Liver (tissue), 3 donors: ENCODE results near the gene ST7L.

Source experiments
- FOXA2 ChIP-seq: IDR thresholded peaks from 2 replicates; pipeline ENCODE4 v1.6.1; 2016; ENCODE audit warnings: antibody characterized with exemption
- HNF4A ChIP-seq, 2 donors: conservative IDR thresholded peaks; 2 replicates each; pipeline ENCODE4 v1.6.1; 2016; ENCODE audit warnings: antibody characterized with exemption in 2 of 2, mild to moderate bottlenecking in 2 of 2
- RAD21 ChIP-seq, 2 donors: IDR thresholded peaks; 2 replicates each; pipeline ENCODE4 v1.6.1; 2016; ENCODE audit warnings: antibody characterized with exemption in 2 of 2, mild to moderate bottlenecking in 2 of 2
- SP1 ChIP-seq: IDR thresholded peaks from 2 replicates; pipeline ENCODE4 v1.6.1; 2018; ENCODE audit warnings: antibody characterized with exemption, mild to moderate bottlenecking
- YY1 ChIP-seq: IDR thresholded peaks from 2 replicates; pipeline ENCODE4 v1.6.1; 2016; ENCODE audit warnings: antibody characterized with exemption, mild to moderate bottlenecking
- TF ChIP-seq, protein P1 (sequence below): fragments of 150-350 bp; IDR thresholded peaks from 2 replicates; pipeline ENCODE4 v1.5.1; 2017; ENCODE audit warnings: improper control_type of control experiment, low read depth, low read length; ENCODE audit not compliant: missing input control
- TF ChIP-seq, protein P2 (sequence below): IDR thresholded peaks from 2 replicates; pipeline ENCODE4 v1.6.1; 2016; ENCODE audit warnings: antibody characterized with exemption, mild to moderate bottlenecking
- TF ChIP-seq, protein P3 (sequence below): IDR thresholded peaks from 2 replicates; pipeline ENCODE4 v1.6.1; 2016; ENCODE audit warnings: antibody characterized with exemption
- donor health status: healthy.
- donor health status: healthy.

DNA sequence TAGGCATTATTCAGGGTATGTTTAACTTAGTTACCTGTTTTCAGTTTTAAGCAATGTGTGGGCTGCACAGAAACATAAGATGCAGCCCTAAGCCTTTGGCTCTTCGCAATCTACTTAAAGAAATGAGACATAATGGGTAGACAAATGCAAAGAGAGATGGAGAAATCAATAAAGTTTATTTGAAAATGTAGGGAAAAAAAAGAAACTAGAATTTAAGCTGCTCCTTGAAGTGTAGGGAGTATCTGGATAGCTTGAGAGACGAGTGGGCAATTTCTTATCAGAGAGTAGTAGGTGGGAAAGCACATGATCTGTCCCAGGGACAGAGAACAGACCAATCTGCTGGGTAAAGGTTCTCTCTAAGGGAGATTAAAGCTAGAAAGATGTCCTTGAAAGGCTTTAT lies 101.3 kb downstream of the ST7L start:
- TF ChIP-seq, protein P1, sequence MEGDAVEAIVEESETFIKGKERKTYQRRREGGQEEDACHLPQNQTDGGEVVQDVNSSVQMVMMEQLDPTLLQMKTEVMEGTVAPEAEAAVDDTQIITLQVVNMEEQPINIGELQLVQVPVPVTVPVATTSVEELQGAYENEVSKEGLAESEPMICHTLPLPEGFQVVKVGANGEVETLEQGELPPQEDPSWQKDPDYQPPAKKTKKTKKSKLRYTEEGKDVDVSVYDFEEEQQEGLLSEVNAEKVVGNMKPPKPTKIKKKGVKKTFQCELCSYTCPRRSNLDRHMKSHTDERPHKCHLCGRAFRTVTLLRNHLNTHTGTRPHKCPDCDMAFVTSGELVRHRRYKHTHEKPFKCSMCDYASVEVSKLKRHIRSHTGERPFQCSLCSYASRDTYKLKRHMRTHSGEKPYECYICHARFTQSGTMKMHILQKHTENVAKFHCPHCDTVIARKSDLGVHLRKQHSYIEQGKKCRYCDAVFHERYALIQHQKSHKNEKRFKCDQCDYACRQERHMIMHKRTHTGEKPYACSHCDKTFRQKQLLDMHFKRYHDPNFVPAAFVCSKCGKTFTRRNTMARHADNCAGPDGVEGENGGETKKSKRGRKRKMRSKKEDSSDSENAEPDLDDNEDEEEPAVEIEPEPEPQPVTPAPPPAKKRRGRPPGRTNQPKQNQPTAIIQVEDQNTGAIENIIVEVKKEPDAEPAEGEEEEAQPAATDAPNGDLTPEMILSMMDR, result no peak
- TF ChIP-seq YY1, result no peak
- no peak for TF ChIP-seq SP1
- TF ChIP-seq, protein P2, sequence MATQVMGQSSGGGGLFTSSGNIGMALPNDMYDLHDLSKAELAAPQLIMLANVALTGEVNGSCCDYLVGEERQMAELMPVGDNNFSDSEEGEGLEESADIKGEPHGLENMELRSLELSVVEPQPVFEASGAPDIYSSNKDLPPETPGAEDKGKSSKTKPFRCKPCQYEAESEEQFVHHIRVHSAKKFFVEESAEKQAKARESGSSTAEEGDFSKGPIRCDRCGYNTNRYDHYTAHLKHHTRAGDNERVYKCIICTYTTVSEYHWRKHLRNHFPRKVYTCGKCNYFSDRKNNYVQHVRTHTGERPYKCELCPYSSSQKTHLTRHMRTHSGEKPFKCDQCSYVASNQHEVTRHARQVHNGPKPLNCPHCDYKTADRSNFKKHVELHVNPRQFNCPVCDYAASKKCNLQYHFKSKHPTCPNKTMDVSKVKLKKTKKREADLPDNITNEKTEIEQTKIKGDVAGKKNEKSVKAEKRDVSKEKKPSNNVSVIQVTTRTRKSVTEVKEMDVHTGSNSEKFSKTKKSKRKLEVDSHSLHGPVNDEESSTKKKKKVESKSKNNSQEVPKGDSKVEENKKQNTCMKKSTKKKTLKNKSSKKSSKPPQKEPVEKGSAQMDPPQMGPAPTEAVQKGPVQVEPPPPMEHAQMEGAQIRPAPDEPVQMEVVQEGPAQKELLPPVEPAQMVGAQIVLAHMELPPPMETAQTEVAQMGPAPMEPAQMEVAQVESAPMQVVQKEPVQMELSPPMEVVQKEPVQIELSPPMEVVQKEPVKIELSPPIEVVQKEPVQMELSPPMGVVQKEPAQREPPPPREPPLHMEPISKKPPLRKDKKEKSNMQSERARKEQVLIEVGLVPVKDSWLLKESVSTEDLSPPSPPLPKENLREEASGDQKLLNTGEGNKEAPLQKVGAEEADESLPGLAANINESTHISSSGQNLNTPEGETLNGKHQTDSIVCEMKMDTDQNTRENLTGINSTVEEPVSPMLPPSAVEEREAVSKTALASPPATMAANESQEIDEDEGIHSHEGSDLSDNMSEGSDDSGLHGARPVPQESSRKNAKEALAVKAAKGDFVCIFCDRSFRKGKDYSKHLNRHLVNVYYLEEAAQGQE, result no peak
- no peak for TF ChIP-seq HNF4A (conservative IDR thresholded peaks at IDR 0.05)
- TF ChIP-seq, protein P3, sequence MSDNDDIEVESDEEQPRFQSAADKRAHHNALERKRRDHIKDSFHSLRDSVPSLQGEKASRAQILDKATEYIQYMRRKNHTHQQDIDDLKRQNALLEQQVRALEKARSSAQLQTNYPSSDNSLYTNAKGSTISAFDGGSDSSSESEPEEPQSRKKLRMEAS, result no peak
- TF ChIP-seq RAD21 (IDR thresholded peaks at IDR 0.05), result no peak
- TF ChIP-seq FOXA2, result no peak
